Lower leg skin (tissue), 4 donors: ENCODE measurements around the gene FBRS. TPM values are rescaled to one million over a fixed set of nuclear protein-coding genes. Genes with fewer than 3 reads are reported as not detected.
A peak's percentile ranks its signal among the peaks of the same experiment; 100 is the strongest.

ENCODE experiments used
- DNase-seq, 2 donors: peaks; one replicate each; pipeline ENCODE4 v3.0.0-alpha.2; 2019; ENCODE audit warnings: low spot score in 2 of 2
- H3K4me3 ChIP-seq: fragments of 200-600 bp; sonication (generic); 2 replicates; pipeline ENCODE4 v1.5.1; 2017; ENCODE audit warnings: mild to moderate bottlenecking, low read depth; ENCODE audit not compliant: poor library complexity, severe bottlenecking
- POLR2A ChIP-seq, 2 donors: fragments of 450-650 bp; IDR thresholded peaks; one replicate each; pipeline ENCODE4 v1.6.1; 2016 to 2017; ENCODE audit warnings: antibody characterized with exemption in 2 of 2, mild to moderate bottlenecking in 1 of 2, moderate library complexity in 1 of 2
- WGBS, 2 donors: methylation state at CpG; one replicate each; pipeline ENCODE4 v1.1.5; 2018; 5-methylcytosine and 5-hydroxymethylcytosine counted together
- intact Hi-C: fragments of 100-400 bp; cut with DNase I; formaldehyde crosslinking; loops from one replicate; pipeline ENCODE4 v1.15.0; 2023; ENCODE audit warnings: low total_unique reads
- total RNA-seq, 4 donors: library from RNA; depleted of rRNA; stranded (reverse); fragments of >200 nt; gene quantifications; one replicate each; pipeline ENCODE4 v1.1.0, GENCODE V29; 2016
- TF ChIP-seq, protein P1 (sequence below), 3 donors: fragments of 450-650 bp; IDR thresholded peaks; one replicate each; pipeline ENCODE4 v1.5.1; 2016; ENCODE audit warnings: antibody characterized with exemption in 3 of 3, mild to moderate bottlenecking in 3 of 3, moderate library complexity in 2 of 3

Gene FBRS
- total RNA-seq, 4 donors from 2014 or later, result 51.0 to 103 (median 58.3) TPM

DNA sequence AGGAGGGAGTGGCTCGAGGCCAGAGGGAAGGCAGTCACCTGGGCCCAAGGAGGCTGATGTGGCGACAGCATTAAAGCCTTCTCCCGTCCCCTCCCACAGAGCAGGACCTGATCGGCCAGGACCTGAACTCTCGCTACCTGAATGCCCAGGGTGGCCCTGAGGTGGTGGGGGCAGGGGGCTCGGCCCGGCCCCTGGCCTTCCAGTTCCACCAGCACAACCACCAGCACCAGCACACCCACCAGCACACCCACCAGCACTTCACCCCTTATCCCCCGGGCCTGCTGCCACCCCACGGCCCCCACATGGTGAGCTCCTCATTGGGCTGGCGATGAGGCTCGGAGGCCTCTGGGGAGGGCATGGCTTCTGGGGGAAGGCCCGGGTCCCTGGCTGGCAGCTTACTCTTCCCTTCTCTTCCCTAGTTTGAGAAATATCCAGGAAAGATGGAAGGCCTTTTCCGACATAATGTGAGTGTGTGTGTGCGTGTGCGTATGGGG is 6.4 kb downstream of the FBRS start:
- no peak overlapping the region for H3K4me3 ChIP-seq
- 89 to 91% methylated on average over 8 to 15 of the region's 15 CpGs for WGBS, 2 donors
- no peak for DNase-seq
- intact Hi-C loops, result no loop called here
- TF ChIP-seq, protein P1, sequence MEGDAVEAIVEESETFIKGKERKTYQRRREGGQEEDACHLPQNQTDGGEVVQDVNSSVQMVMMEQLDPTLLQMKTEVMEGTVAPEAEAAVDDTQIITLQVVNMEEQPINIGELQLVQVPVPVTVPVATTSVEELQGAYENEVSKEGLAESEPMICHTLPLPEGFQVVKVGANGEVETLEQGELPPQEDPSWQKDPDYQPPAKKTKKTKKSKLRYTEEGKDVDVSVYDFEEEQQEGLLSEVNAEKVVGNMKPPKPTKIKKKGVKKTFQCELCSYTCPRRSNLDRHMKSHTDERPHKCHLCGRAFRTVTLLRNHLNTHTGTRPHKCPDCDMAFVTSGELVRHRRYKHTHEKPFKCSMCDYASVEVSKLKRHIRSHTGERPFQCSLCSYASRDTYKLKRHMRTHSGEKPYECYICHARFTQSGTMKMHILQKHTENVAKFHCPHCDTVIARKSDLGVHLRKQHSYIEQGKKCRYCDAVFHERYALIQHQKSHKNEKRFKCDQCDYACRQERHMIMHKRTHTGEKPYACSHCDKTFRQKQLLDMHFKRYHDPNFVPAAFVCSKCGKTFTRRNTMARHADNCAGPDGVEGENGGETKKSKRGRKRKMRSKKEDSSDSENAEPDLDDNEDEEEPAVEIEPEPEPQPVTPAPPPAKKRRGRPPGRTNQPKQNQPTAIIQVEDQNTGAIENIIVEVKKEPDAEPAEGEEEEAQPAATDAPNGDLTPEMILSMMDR (IDR thresholded peaks at IDR 0.05), result no peak
- TF ChIP-seq POLR2A (IDR thresholded peaks at IDR 0.05), result no peak

DNA sequence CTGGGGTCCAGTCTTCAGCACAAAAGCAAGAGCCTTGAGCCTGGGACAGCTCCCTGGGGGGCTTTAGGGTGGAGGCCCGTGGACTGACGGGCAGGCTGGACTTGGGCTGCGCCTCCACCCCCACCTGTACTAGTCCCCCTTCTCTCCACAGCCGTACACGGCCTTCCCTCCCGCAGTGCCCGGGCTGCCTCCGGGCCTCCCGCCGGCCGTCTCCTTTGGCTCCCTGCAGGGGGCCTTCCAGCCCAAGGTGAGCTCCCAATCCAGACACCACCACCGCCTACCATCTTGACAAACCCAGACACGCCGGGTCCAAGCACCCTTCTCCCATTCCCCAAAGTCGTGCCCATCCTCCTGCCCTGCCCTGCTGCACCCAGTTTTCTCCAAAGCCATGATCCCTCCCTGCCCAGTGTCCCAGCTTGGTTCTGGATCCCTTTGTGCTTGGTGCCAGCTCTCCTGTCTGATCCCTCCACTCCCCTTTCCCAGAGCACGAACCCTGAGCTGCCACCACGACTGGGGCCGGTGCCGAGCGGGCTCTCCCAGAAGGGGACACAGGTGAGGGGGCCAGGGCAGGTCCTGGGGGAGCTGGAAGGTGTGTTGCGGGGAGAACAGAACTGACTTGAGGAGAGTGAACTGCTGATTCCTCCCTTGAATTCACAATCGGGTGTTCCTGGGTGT is 7.1 kb downstream of the FBRS start:
- H3K4me3 ChIP-seq, result no peak overlapping the region
- 83 to 85% methylated on average over 21 to 22 of the region's 22 CpGs for WGBS, 2 donors
- intact Hi-C loops, result no loop called here
- no peak for DNase-seq
- TF ChIP-seq, protein P1 (IDR thresholded peaks at IDR 0.05), result peak in 1 of 3 donors; percentile 33
- TF ChIP-seq POLR2A (IDR thresholded peaks at IDR 0.05), result no peak

DNA sequence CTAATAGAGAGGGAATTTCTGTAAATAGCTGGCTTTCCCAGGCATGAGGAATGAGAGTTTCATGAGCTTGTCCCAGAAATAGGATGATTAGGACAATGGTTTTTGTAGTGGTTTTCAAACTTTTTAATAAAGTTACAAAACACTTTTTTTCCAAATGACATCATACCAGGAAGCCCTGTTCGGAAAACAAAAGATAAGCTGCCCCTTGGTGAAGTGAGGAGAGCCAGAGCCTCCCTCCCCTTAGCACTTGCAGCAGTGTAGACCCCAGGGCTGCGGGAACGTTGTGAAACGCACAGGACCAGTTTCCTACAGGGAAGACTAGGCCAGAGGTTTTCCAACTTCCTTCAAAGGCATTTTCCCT is 7.6 kb downstream of the FBRS start:
- WGBS, 2 donors, result 73 to 85% methylated on average over 4 of the region's 4 CpGs
- intact Hi-C loops, result no loop called here
- no peak overlapping the region for H3K4me3 ChIP-seq
- no peak for TF ChIP-seq POLR2A (IDR thresholded peaks at IDR 0.05)
- TF ChIP-seq, protein P1 (IDR thresholded peaks at IDR 0.05), result no peak
- DNase-seq, result no peak

DNA sequence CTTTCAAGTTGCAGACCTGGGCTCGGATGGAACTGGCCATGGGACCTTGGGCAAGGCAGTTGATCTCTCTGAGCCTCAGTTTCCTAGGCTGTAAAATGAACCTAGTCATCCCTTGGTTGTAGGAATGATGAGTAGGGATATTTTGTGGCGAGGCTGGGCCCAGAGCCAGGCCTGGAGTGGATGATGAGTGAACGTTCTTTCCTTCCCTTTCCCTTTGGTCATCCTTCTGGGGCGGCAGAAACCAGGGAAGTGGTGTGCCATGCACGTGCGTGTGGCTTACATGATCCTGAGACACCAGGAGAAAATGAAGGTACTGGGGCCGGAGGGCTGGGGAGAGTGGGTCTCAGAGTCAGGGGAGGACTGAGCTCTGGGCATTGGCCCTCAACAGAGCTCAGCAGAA is 8.4 kb downstream of the FBRS start:
- 81 to 86% methylated on average over 7 of the region's 7 CpGs for WGBS, 2 donors
- DNase-seq, result no peak
- TF ChIP-seq, protein P1 (IDR thresholded peaks at IDR 0.05), result no peak
- no peak for TF ChIP-seq POLR2A (IDR thresholded peaks at IDR 0.05)
- H3K4me3 ChIP-seq, result no peak overlapping the region
- intact Hi-C loops, result no loop called here

DNA sequence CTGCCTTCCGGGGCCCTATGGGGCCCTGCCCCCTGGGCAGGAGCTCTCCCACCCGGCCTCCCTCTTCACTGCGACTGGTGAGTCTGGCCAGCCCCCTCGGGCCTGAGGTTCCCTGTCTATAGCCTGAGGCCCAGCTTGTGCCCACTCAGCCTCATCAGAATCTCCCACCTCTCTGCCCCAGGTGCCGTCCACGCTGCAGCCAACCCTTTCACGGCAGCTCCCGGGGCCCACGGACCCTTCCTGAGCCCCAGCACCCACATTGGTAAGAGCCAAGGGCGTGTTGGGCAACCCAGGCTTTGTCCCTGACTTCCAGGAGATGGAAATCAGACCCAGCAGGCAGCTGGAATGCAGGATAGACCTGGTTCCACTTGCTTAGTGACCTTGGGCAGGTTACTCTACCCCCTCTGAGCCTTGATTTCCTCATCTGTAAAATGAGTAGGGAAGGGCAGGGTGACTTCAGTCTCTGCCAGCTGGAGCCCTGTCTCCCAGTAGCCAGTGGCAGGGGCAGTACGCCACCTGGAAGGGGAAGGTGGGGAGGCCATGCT is 9.2 kb downstream of the FBRS start:
- TF ChIP-seq POLR2A (IDR thresholded peaks at IDR 0.05), result no peak
- TF ChIP-seq, protein P1 (IDR thresholded peaks at IDR 0.05), result no peak
- H3K4me3 ChIP-seq, result no peak overlapping the region
- intact Hi-C loops, result no loop called here
- 87 to 92% methylated on average over 11 of the region's 11 CpGs for WGBS, 2 donors
- no peak for DNase-seq
